Ecto neural progenitor cell (in vitro differentiated cells): ENCODE measurements around the gene DZIP1.
A peak's percentile ranks its signal among the peaks of the same experiment; 100 is the strongest.

Source experiments
- DNase-seq: peaks from one replicate; pipeline ENCODE4 v3.0.0-alpha.2; 2018; ENCODE audit warnings: low spot score

The DZIP1 gene

GRCh38 chr13:95643936-95644598, 439 bp downstream of the DZIP1 start:
- DNase-seq: peak; percentile 82

- no peak for DNase-seq
Observed at GRCh38 chr13:95643571-95643935, 953 bp downstream of the DZIP1 start.

GRCh38 chr13:95642999-95643398, 1.5 kb downstream of the DZIP1 start:
- no peak for DNase-seq

GRCh38 chr13:95642028-95642621, 2.4 kb downstream of the DZIP1 start:
- peak; percentile 80 for DNase-seq

- DNase-seq: peak; percentile 59
Observed at GRCh38 chr13:95641291-95642027, 3.0 kb downstream of the DZIP1 start.

GRCh38 chr13:95636853-95637252, 7.7 kb downstream of the DZIP1 start:
- DNase-seq: no peak

GRCh38 chr13:95630593-95630992, 13.9 kb downstream of the DZIP1 start:
- DNase-seq: no peak

GRCh38 chr13:95629071-95629470, 15.4 kb downstream of the DZIP1 start:
- no peak for DNase-seq

- DNase-seq: no peak
Observed at GRCh38 chr13:95628488-95628887, 16.0 kb downstream of the DZIP1 start.

GRCh38 chr13:95627590-95627989, 16.9 kb downstream of the DZIP1 start:
- no peak for DNase-seq

- DNase-seq: no peak
Observed at GRCh38 chr13:95626768-95627167, 17.7 kb downstream of the DZIP1 start.

GRCh38 chr13:95624020-95624419, 20.5 kb downstream of the DZIP1 start:
- DNase-seq: no peak

GRCh38 chr13:95623141-95623540, 21.4 kb downstream of the DZIP1 start:
- no peak for DNase-seq

- no peak for DNase-seq
Observed at GRCh38 chr13:95620825-95621498, 23.5 kb downstream of the DZIP1 start.

GRCh38 chr13:95620030-95620824, 24.3 kb downstream of the DZIP1 start:
- no peak for DNase-seq

GRCh38 chr13:95615539-95615938, 29.0 kb downstream of the DZIP1 start:
- DNase-seq: no peak

GRCh38 chr13:95614641-95615245, 29.8 kb downstream of the DZIP1 start:
- no peak for DNase-seq

- DNase-seq: no peak
Observed at GRCh38 chr13:95608640-95609323, 35.7 kb downstream of the DZIP1 start.

- DNase-seq: no peak
Observed at GRCh38 chr13:95607366-95607765, 37.1 kb downstream of the DZIP1 start.

- no peak for DNase-seq
Observed at GRCh38 chr13:95605448-95606125, 38.9 kb downstream of the DZIP1 start.
